GM12874 (cell line): ENCODE results near the gene JPH4.

ENCODE experiments used
- CTCF ChIP-seq: IDR thresholded peaks from 2 replicates; pipeline ENCODE4 v1.5.1; 2011; ENCODE audit warnings: low read depth, mild to moderate bottlenecking, control low read depth, low read length, moderate library complexity; ENCODE audit not compliant: insufficient read depth

Gene JPH4

GRCh38 chr14:23525611-23526010 lies 53.0 kb downstream of the JPH4 start:
- no peak for TF ChIP-seq CTCF

- no peak for TF ChIP-seq CTCF
These were observed 53.6 kb downstream of the JPH4 start for GRCh38 chr14:23524954-23525353.

GRCh38 chr14:23523229-23524016 lies 55.2 kb downstream of the JPH4 start:
- TF ChIP-seq CTCF = no peak

GRCh38 chr14:23522643-23523198 lies 55.9 kb downstream of the JPH4 start:
- TF ChIP-seq CTCF = no peak

GRCh38 chr14:23521785-23522640 lies 56.6 kb downstream of the JPH4 start:
- no peak for TF ChIP-seq CTCF

GRCh38 chr14:23520899-23521533 lies 57.6 kb downstream of the JPH4 start:
- no peak for TF ChIP-seq CTCF

GRCh38 chr14:23518709-23519108 lies 59.9 kb downstream of the JPH4 start:
- no peak for TF ChIP-seq CTCF
